ENCODE results near the gene LITAF. TPM values are rescaled to one million over a fixed set of nuclear protein-coding genes. Genes with fewer than 3 reads are reported as not detected.

LITAF gene
- 47.6 and 48.6 TPM in 2 replicates for total RNA-seq
- long read RNA-seq, transcript LITAF-221 (4 exons, 2,467 nt), result major isoform, 83 of 110 reads
- long read RNA-seq, transcript LITAF-205 (4 exons, 1,118 nt), result minor isoform, 7 of 110 reads
- long read RNA-seq, partial matches to known transcripts, result 7 of 110 reads
- long read RNA-seq, other reads (novel, unspliced or antisense), result 10 of 110 reads

GRCh38 chr16:11586856-11587642 lies at the start of gene LITAF:
TSS of gene LITAF (minus strand) at chr16:11586919. CDS start at chr16:11556730, 30,189 bp downstream.
- no peaks in the 10 kb centered on the region for H3K9me3 Mint-ChIP-seq (ENCODE audit: low read depth)
- peak; percentile 42 for DNase-seq (ENCODE audit: low spot score, unreplicated experiment)
- H3K4me3 Mint-ChIP-seq (ENCODE audit: low read depth), result peak within 1 kb of the TSS; percentile 79
- no peak for TF ChIP-seq CTCF (IDR thresholded peaks at IDR 0.05; ENCODE audit: unreplicated experiment)
- H3K27ac Mint-ChIP-seq, result peak within 1 kb of the TSS; percentile 90
- peaks cover 29% of the 10 kb centered on the region for H3K4me1 Mint-ChIP-seq (ENCODE audit: low read depth)
- peaks cover 5% of the 10 kb centered on the region for H3K27me3 Mint-ChIP-seq
- H3K36me3 Mint-ChIP-seq (ENCODE audit: insufficient read depth), result no peaks in the 10 kb centered on the region

GRCh38 chr16:11636172-11636721 lies 49.5 kb upstream of the LITAF start:
- H3K27me3 Mint-ChIP-seq, result peaks cover 3% of the 10 kb centered on the region
- no peak for TF ChIP-seq CTCF (IDR thresholded peaks at IDR 0.05; ENCODE audit: unreplicated experiment)
- H3K4me3 Mint-ChIP-seq (ENCODE audit: low read depth), result peak overlapping the region; percentile 61
- H3K36me3 Mint-ChIP-seq (ENCODE audit: insufficient read depth), result no peaks in the 10 kb centered on the region
- peak overlapping the region; percentile 93 for H3K27ac Mint-ChIP-seq
- no peaks in the 10 kb centered on the region for H3K9me3 Mint-ChIP-seq (ENCODE audit: low read depth)
- DNase-seq (ENCODE audit: low spot score, unreplicated experiment), result peak; percentile 52
- peaks cover 20% of the 10 kb centered on the region for H3K4me1 Mint-ChIP-seq (ENCODE audit: low read depth)

GRCh38 chr16:11635679-11636171 lies 49.0 kb upstream of the LITAF start:
- peak overlapping the region; percentile 61 for H3K4me3 Mint-ChIP-seq (ENCODE audit: low read depth)
- no peak for TF ChIP-seq CTCF (IDR thresholded peaks at IDR 0.05; ENCODE audit: unreplicated experiment)
- H3K36me3 Mint-ChIP-seq (ENCODE audit: insufficient read depth), result no peaks in the 10 kb centered on the region
- H3K9me3 Mint-ChIP-seq (ENCODE audit: low read depth), result no peaks in the 10 kb centered on the region
- peak overlapping the region; percentile 90 for H3K27ac Mint-ChIP-seq
- no peak for DNase-seq (ENCODE audit: low spot score, unreplicated experiment)
- peaks cover 3% of the 10 kb centered on the region for H3K27me3 Mint-ChIP-seq
- H3K4me1 Mint-ChIP-seq (ENCODE audit: low read depth), result peaks cover 19% of the 10 kb centered on the region

- H3K27ac Mint-ChIP-seq, result no peak overlapping the region
- no peaks in the 10 kb centered on the region for H3K9me3 Mint-ChIP-seq (ENCODE audit: low read depth)
- peaks cover 17% of the 10 kb centered on the region for H3K4me1 Mint-ChIP-seq (ENCODE audit: low read depth)
- H3K4me3 Mint-ChIP-seq (ENCODE audit: low read depth), result no peak overlapping the region
- H3K27me3 Mint-ChIP-seq, result peaks cover 3% of the 10 kb centered on the region
- no peak for DNase-seq (ENCODE audit: low spot score, unreplicated experiment)
- H3K36me3 Mint-ChIP-seq (ENCODE audit: insufficient read depth), result no peaks in the 10 kb centered on the region
- TF ChIP-seq CTCF (IDR thresholded peaks at IDR 0.05; ENCODE audit: unreplicated experiment), result no peak
Observed at GRCh38 chr16:11635113-11635652, 48.5 kb upstream of the LITAF start.

GRCh38 chr16:11634312-11634711 lies 47.6 kb upstream of the LITAF start:
- H3K36me3 Mint-ChIP-seq (ENCODE audit: insufficient read depth), result no peaks in the 10 kb centered on the region

More at GRCh38 chr16:11634312-11634711, 47.6 kb upstream of the LITAF start:
- TF ChIP-seq CTCF (IDR thresholded peaks at IDR 0.05; ENCODE audit: unreplicated experiment), result no peak
- H3K9me3 Mint-ChIP-seq (ENCODE audit: low read depth), result no peaks in the 10 kb centered on the region
- DNase-seq (ENCODE audit: low spot score, unreplicated experiment), result no peak
- peak overlapping the region; percentile 5 for H3K27ac Mint-ChIP-seq
- H3K27me3 Mint-ChIP-seq, result peaks cover 3% of the 10 kb centered on the region
- peaks cover 17% of the 10 kb centered on the region for H3K4me1 Mint-ChIP-seq (ENCODE audit: low read depth)
- no peak overlapping the region for H3K4me3 Mint-ChIP-seq (ENCODE audit: low read depth)

All from progenitor cell of endocrine pancreas (in vitro differentiated cells).